Neuron (in vitro differentiated cells): ENCODE results near the gene IRF2.
"Not testable (repeated sequence)": the region's sequence is repeated elsewhere in the genome, so short reads cannot be mapped to it uniquely, and the experiment has no call there.

Experiments used
- H2AFZ ChIP-seq: one replicate; pipeline ENCODE4 v1.6.1; 2013; ENCODE audit warnings: low read depth, mild to moderate bottlenecking, inconsistent platforms, low read length, moderate library complexity
- H3K27me3 ChIP-seq: one replicate; pipeline ENCODE4 v1.6.1; 2013; ENCODE audit warnings: low read length; ENCODE audit not compliant: insufficient read depth
- H3K36me3 ChIP-seq: one replicate; pipeline ENCODE4 v1.6.1; 2013; ENCODE audit warnings: low read length; ENCODE audit not compliant: insufficient read depth
- H3K4me1 ChIP-seq: one replicate; pipeline ENCODE4 v1.6.1; 2013; ENCODE audit warnings: low read length; ENCODE audit not compliant: insufficient read depth
- H3K4me3 ChIP-seq: 2 replicates; pipeline ENCODE4 v1.5.1; 2013; ENCODE audit warnings: mild to moderate bottlenecking, low read length, moderate library complexity
- H3K9me3 ChIP-seq: one replicate; pipeline ENCODE4 v1.6.1; 2013; ENCODE audit warnings: low read length

IRF2 gene

GRCh38 chr4:184392316-184392715, 82.0 kb downstream of the IRF2 start:
- no peak overlapping the region for H2AFZ ChIP-seq
- no peaks in the 10 kb centered on the region for H3K27me3 ChIP-seq
- H3K4me1 ChIP-seq, result peaks cover 12% of the 10 kb centered on the region
- no peaks in the 10 kb centered on the region for H3K9me3 ChIP-seq
- H3K4me3 ChIP-seq, result no peak overlapping the region
- H3K36me3 ChIP-seq, result peaks cover 33% of the 10 kb centered on the region

- peaks cover 18% of the 10 kb centered on the region for H3K4me1 ChIP-seq
- no peaks in the 10 kb centered on the region for H3K9me3 ChIP-seq
- no peaks in the 10 kb centered on the region for H3K27me3 ChIP-seq
- no peak overlapping the region for H3K4me3 ChIP-seq
- no peak overlapping the region for H2AFZ ChIP-seq
- peaks cover 35% of the 10 kb centered on the region for H3K36me3 ChIP-seq
These were observed 84.1 kb downstream of the IRF2 start for GRCh38 chr4:184389978-184390900.

GRCh38 chr4:184388106-184388505, 86.2 kb downstream of the IRF2 start:
- H2AFZ ChIP-seq, result no peak overlapping the region
- no peaks in the 10 kb centered on the region for H3K9me3 ChIP-seq
- no peak overlapping the region for H3K4me3 ChIP-seq
- no peaks in the 10 kb centered on the region for H3K27me3 ChIP-seq
- H3K4me1 ChIP-seq, result peaks cover 39% of the 10 kb centered on the region
- H3K36me3 ChIP-seq, result peaks cover 35% of the 10 kb centered on the region

DNA sequence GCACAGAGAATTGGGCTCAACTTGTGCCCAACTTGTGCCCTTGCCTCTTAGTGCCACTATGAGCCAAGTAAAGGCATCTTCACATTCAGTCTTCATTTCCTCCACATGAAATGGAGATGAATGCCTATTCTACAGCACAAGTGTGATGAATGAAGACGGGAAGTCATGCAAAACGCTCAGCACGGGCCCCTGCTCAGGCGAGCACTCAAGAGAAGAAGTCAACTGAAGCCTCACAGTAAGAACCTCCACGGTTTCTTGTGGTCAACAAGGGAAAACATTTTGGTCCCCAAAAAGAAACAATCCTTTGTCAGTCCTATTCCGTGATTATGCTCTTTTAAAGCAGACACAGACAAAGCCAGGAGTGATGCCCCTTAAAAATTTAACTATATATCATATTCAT, 87.0 kb downstream of the IRF2 start:
- Histone ChIP-seq H3K9me3 (no peaks in the 10 kb centered on the region), H3K4me1 (peaks cover 39% of the 10 kb centered on the region), H3K27me3 (no peaks in the 10 kb centered on the region), H3K4me3 (no peak overlapping the region), H3K36me3 (peaks cover 30% of the 10 kb centered on the region), H2AFZ (no peak overlapping the region)

GRCh38 chr4:184386271-184386781, 88.0 kb downstream of the IRF2 start:
- H2AFZ ChIP-seq, result no peak overlapping the region
- no peaks in the 10 kb centered on the region for H3K9me3 ChIP-seq
- H3K27me3 ChIP-seq, result no peaks in the 10 kb centered on the region
- H3K4me3 ChIP-seq, result no peak overlapping the region
- peaks cover 39% of the 10 kb centered on the region for H3K4me1 ChIP-seq
- peaks cover 21% of the 10 kb centered on the region for H3K36me3 ChIP-seq

- Histone ChIP-seq H3K9me3 (no peaks in the 10 kb centered on the region), H3K36me3 (peaks cover 18% of the 10 kb centered on the region), H2AFZ (no peak overlapping the region), H3K4me1 (peaks cover 39% of the 10 kb centered on the region), H3K4me3 (no peak overlapping the region), H3K27me3 (no peaks in the 10 kb centered on the region)
These were observed 88.6 kb downstream of the IRF2 start for GRCh38 chr4:184385705-184386141.

DNA sequence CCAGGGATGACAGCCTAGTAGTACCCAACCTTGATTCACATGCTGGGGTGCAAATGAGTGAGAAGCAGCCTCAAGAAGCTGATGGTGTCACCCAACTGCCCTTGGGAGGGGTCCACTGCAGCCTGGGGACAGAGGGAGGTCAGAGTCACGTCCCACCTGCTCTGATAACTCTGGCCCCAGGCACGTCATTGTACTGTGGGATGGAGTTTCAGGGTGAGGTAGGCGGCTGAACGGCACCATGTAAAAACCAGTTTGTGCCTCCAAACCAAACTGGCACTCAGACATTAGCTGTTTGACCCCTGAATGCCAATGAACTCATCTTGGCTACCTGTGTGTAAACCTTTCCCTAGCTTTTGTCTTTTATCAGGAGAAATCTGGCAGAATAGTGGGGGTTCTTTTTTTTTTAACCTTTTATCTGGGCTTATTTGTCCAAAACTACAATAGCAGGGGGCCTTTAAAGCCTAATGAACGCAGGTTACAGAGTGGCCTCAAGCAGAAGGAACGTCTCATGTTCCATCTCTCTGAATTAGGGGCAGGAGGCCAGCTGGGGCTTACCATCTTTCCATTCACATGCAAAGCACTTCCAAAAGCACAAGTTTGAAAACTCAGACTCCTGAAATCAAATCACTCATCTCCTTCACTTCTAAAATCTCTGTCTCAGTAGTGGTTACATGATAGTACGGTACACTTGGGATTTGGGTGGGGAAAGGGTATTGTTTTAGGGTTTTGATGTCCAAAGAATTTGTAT, 89.4 kb downstream of the IRF2 start:
- H3K9me3 ChIP-seq, result no peaks in the 10 kb centered on the region
- H3K36me3 ChIP-seq, result peaks cover 18% of the 10 kb centered on the region
- H3K4me3 ChIP-seq, result no peak overlapping the region
- peaks cover 34% of the 10 kb centered on the region for H3K4me1 ChIP-seq
- H2AFZ ChIP-seq, result no peak overlapping the region
- H3K27me3 ChIP-seq, result no peaks in the 10 kb centered on the region

DNA sequence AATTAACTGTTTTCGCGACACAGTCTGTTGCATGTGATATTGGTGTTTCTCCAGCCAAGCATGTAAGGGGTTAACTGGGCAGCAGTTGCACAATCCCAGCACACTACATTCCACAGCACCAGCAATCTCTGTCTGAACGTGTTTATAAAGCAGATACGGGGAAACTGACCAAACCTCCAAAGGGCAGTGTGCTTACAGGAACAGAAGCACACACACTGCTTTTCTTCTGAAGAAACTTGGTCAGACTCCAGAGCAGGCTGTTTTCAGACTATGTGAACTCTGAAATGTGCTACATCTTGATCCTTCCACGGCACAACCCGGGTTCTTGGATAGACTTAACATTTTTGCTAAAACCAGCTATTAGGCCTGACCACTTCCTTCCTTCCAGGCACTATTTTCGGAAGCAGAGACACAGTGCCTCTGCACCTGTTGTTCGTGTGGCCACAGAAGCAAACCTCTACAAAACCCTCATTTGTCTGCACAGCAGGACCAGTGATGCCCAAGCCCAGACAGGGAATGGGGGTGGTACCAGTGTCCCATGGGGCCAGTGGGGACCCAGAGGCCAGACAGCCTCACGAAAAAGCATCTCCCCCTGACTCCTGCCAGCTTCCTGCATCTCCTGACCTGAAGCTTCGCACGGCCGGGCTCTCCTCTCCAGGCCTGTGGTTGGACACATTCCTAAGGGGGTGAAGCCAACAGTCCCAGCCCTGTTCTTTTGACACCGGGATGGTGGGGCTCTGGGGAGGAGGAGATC, 90.1 kb downstream of the IRF2 start:
- Histone ChIP-seq H3K4me1 (peaks cover 27% of the 10 kb centered on the region), H3K27me3 (no peaks in the 10 kb centered on the region), H3K4me3 (no peak overlapping the region), H3K36me3 (peaks cover 18% of the 10 kb centered on the region), H2AFZ (no peak overlapping the region), H3K9me3 (no peaks in the 10 kb centered on the region)

DNA sequence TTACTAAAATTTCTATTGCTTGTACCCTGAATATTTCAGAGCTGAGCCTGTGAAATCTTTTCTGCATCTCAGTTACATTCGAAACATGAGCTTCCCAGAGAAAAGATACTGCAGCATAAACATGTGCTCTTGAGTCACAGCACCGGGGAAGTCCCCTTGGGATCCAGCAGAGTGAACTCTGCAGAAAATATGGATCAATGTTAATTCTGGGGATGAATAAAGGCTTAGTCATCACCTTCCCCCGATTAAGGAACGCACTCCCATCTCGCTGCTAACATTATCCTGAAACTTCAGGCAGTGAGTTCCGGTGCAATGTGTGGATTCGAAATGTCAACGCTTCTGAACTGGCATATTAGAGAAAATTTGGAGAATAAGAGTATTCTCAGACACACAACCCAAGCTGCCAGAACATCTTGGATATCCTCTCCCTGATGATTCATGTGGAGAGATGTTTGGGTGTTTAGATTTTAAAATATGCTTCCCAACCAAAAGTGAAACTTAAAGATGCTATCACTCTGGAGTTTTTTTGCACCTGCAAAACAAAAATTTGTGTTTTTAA, 90.8 kb downstream of the IRF2 start:
- Histone ChIP-seq H3K4me3 (no peak overlapping the region), H3K27me3 (no peaks in the 10 kb centered on the region), H3K36me3 (peaks cover 14% of the 10 kb centered on the region), H3K4me1 (peaks cover 27% of the 10 kb centered on the region), H3K9me3 (no peaks in the 10 kb centered on the region), H2AFZ (no peak overlapping the region)

DNA sequence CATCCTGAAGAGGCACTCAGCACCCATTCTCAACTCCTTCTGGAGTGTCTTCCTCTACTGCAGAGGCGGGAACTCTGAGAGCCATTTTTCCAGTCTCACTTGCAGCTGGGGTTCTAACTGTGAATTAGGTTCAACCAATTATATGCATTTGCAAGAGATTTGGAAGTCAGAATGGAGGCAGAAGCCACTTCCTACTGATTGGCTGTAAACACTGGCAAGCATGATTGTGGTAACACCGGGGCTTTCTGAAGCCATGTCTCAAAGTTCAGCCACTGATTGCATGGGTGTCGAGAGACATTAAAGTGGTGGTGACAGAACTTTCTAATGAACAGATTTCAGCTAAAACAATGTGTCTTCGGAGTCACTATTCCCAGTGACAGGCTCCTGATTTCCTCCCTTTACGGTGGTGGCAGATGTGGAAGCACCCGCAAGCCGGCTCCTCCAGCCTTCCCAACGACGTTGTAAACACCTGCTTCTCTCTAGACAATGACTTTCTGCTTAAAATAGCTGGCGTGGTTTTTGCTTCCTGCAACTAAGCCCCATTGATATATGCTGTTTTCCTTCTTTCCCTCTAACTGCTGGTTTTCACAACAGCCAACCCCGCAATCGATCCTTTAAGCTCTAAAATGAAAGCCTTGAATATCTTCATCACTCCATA, 92.0 kb downstream of the IRF2 start:
- peaks cover 7% of the 10 kb centered on the region for H3K36me3 ChIP-seq
- H3K4me1 ChIP-seq, result peaks cover 27% of the 10 kb centered on the region
- no peak overlapping the region for H2AFZ ChIP-seq
- H3K27me3 ChIP-seq, result no peaks in the 10 kb centered on the region
- H3K4me3 ChIP-seq, result no peak overlapping the region
- no peaks in the 10 kb centered on the region for H3K9me3 ChIP-seq

DNA sequence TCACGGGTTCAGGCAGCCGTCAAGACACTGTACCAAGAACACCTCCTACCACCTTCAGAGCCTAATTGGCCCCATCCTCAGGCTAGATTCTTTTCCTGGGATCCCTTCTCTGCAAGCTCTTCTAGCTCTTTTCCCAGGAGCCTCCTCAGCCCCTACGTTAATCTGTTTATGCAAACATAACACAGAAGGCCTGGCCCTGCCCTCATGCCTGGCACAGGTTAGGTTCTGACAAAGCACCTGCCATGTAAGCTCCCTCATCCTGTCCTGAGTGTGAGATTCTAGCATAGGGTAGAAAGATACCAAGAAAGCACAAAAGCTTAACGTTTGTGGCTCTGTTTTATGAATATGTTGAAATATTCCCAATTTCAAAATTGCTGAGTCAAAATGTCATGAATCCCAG, 93.6 kb downstream of the IRF2 start:
- Histone ChIP-seq H3K4me3 (no peak overlapping the region), H3K36me3 (no peaks in the 10 kb centered on the region), H3K4me1 (peaks cover 25% of the 10 kb centered on the region), H2AFZ (no peak overlapping the region), H3K9me3 (no peaks in the 10 kb centered on the region), H3K27me3 (no peaks in the 10 kb centered on the region)

- H3K4me1 ChIP-seq, result peaks cover 20% of the 10 kb centered on the region
- H3K36me3 ChIP-seq, H3K27me3 ChIP-seq, H3K9me3 ChIP-seq, H2AFZ ChIP-seq, H3K4me3 ChIP-seq: not testable (repeated sequence)
These were observed 94.1 kb downstream of the IRF2 start for GRCh38 chr4:184380214-184380613.
